Erythroblast (primary cell): ENCODE measurements around the gene SSX2IP.
A peak's percentile ranks its signal among the peaks of the same experiment; 100 is the strongest.

Experiments used
- DNase-seq, 2 experiments: peaks; one replicate each; lab custom pipeline; 2025; lab: John Stamatoyannopoulos, UW
- GATA1 ChIP-seq: IDR thresholded peaks from 2 replicates; pipeline ENCODE4 v1.6.1; 2011; ENCODE audit warnings: low read depth, mild to moderate bottlenecking, control low read depth, low read length, moderate library complexity
- POLR2A ChIP-seq: IDR thresholded peaks from 2 replicates; pipeline ENCODE4 v1.6.1; 2011; ENCODE audit warnings: mild to moderate bottlenecking, low read length

SSX2IP gene

GRCh38 chr1:84698151-84699110 lies 8.2 kb upstream of the SSX2IP start:
- peak in 1 of 2 experiments; percentile 43 for DNase-seq
- TF ChIP-seq GATA1 (no peak), POLR2A (no peak)

- DNase-seq, result no peak
- TF ChIP-seq POLR2A, result no peak
- no peak for TF ChIP-seq GATA1
Observed at GRCh38 chr1:84693785-84694184, 3.5 kb upstream of the SSX2IP start.

GRCh38 chr1:84693005-84693404 lies 2.7 kb upstream of the SSX2IP start:
- peak; percentile 66 to 75 for DNase-seq
- TF ChIP-seq GATA1 (no peak), POLR2A (peak; percentile 37)

GRCh38 chr1:84692391-84692790 lies 2.1 kb upstream of the SSX2IP start:
- TF ChIP-seq POLR2A (no peak), GATA1 (no peak)
- peak; percentile 27 to 43 for DNase-seq

GRCh38 chr1:84691122-84691783 lies 992 bp upstream of the SSX2IP start:
- DNase-seq, result peak; percentile 41 to 50
- TF ChIP-seq POLR2A (no peak), GATA1 (no peak)

GRCh38 chr1:84689514-84690396 lies 506 bp downstream of the SSX2IP start:
- peak; percentile 83 to 84 for DNase-seq

GRCh38 chr1:84688463-84689061 lies 1.7 kb downstream of the SSX2IP start:
- DNase-seq, result peak; percentile 94 to 97
- peak; percentile 70 for TF ChIP-seq GATA1
- peak; percentile 99 for TF ChIP-seq POLR2A

More at GRCh38 chr1:84689514-84690396, 506 bp downstream of the SSX2IP start:
- TF ChIP-seq GATA1 (no peak), POLR2A (no peak)

- no peak for TF ChIP-seq GATA1
- TF ChIP-seq POLR2A, result no peak
- DNase-seq, result peak; percentile 75 to 76
Observed at GRCh38 chr1:84687714-84688462, 2.4 kb downstream of the SSX2IP start.

- peak; percentile 30 to 55 for DNase-seq
- TF ChIP-seq POLR2A (no peak), GATA1 (no peak)
Observed at GRCh38 chr1:84686223-84686622, 4.0 kb downstream of the SSX2IP start.

GRCh38 chr1:84683508-84683907 lies 6.8 kb downstream of the SSX2IP start:
- TF ChIP-seq GATA1, result no peak
- TF ChIP-seq POLR2A, result no peak
- DNase-seq, result no peak

GRCh38 chr1:84682047-84682446 lies 8.2 kb downstream of the SSX2IP start:
- no peak for TF ChIP-seq POLR2A
- no peak for TF ChIP-seq GATA1
- DNase-seq, result no peak
